ENCODE measurements around the gene ANKS1A. TPM values are rescaled to one million over a fixed set of nuclear protein-coding genes. Genes with fewer than 3 reads are reported as not detected.

The ANKS1A gene
- total RNA-seq, 1 donor from 2014 or later, result 76.9 TPM

DNA sequence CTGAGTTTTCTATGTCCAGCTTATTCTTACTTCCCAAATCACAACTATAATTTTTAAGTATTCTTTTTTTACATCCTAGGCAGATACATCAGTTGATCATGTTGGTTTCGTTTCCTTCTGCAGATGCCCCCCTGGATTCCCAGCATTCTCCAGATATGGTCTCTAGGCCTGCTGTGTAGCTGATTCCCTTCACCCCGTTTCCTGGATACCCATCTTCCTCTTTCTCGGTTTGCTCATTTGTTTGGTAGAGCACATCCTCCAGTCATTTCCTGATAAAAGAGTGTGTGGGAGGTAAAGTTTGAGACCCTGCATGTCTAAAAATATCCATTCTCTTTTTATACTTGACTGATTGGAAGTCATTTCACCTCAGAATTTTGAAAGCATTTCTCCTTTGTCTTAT, 66.4 kb downstream of the ANKS1A start:
- H3K9me3 Mint-ChIP-seq (ENCODE audit: unreplicated experiment), result no peaks in the 10 kb centered on the region
- no peak for DNase-seq
- peaks cover 2% of the 10 kb centered on the region for H3K27me3 Mint-ChIP-seq (ENCODE audit: unreplicated experiment)
- peaks cover 15% of the 10 kb centered on the region for H3K4me1 Mint-ChIP-seq (ENCODE audit: low read depth, unreplicated experiment)
- H3K36me3 Mint-ChIP-seq (ENCODE audit: unreplicated experiment), result no peaks in the 10 kb centered on the region
- H3K27ac Mint-ChIP-seq (ENCODE audit: unreplicated experiment), result no peak overlapping the region
- TF ChIP-seq, protein P1, sequence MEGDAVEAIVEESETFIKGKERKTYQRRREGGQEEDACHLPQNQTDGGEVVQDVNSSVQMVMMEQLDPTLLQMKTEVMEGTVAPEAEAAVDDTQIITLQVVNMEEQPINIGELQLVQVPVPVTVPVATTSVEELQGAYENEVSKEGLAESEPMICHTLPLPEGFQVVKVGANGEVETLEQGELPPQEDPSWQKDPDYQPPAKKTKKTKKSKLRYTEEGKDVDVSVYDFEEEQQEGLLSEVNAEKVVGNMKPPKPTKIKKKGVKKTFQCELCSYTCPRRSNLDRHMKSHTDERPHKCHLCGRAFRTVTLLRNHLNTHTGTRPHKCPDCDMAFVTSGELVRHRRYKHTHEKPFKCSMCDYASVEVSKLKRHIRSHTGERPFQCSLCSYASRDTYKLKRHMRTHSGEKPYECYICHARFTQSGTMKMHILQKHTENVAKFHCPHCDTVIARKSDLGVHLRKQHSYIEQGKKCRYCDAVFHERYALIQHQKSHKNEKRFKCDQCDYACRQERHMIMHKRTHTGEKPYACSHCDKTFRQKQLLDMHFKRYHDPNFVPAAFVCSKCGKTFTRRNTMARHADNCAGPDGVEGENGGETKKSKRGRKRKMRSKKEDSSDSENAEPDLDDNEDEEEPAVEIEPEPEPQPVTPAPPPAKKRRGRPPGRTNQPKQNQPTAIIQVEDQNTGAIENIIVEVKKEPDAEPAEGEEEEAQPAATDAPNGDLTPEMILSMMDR (IDR thresholded peaks at IDR 0.05; ENCODE audit: partially characterized antibody, unreplicated experiment), result no peak
- no peak overlapping the region for H3K4me3 Mint-ChIP-seq (ENCODE audit: unreplicated experiment)

DNA sequence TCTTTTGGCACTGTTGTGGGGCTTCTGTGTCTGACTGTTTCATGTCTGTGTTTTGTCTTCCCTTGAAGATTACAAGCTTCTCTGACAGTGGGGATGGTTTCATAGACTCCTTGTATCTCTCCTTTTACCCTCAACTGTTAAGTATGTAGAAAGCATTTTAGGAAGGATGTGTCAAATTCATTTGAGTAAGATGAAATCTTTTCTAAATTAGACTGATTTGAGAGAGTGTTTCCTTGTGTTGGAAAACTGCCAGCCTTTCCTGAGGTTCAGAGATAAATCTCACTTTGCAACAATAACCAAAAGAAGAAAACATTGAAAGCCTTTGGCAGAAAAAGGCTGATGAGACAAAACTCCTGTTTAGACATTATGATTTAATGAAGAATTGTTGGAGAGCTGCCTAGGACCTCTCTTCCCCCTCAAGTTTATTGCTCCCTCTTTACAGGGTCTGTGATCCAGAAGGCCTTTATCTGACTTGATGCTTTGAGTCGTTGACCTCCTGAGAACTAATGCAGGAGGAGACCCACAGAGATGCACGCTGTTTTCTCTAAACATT, 68.3 kb downstream of the ANKS1A start:
- Mint-ChIP-seq H3K4me3 (ENCODE audit: unreplicated experiment) (no peak overlapping the region), H3K9me3 (ENCODE audit: unreplicated experiment) (no peaks in the 10 kb centered on the region), H3K4me1 (ENCODE audit: low read depth, unreplicated experiment) (peaks cover 8% of the 10 kb centered on the region), H3K27me3 (ENCODE audit: unreplicated experiment) (peaks cover 4% of the 10 kb centered on the region), H3K27ac (ENCODE audit: unreplicated experiment) (no peak overlapping the region), H3K36me3 (ENCODE audit: unreplicated experiment) (no peaks in the 10 kb centered on the region)
- TF ChIP-seq, protein P1 (IDR thresholded peaks at IDR 0.05; ENCODE audit: partially characterized antibody, unreplicated experiment), result no peak
- DNase-seq, result no peak

DNA sequence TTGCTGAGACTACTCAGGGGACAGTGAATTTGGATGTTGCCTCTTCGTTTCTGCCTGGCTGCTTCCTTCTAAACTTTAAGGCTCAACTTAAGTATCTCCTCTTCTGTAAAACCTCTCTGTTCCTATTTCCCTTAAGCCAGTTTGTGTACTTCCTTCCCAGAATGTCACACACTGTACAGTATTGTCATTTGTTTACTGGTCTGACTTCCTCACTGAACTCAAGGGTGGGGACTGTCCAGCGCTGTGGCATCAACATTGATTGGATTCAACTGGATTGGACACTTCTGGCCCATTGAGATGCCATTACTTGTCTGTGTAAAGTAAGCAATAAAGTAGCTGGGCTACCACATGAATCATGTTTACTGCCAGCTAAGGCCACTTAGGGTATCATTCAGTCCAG, 69.7 kb downstream of the ANKS1A start:
- Mint-ChIP-seq H3K27ac (ENCODE audit: unreplicated experiment) (no peak overlapping the region), H3K36me3 (ENCODE audit: unreplicated experiment) (no peaks in the 10 kb centered on the region), H3K4me1 (ENCODE audit: low read depth, unreplicated experiment) (peaks cover 7% of the 10 kb centered on the region), H3K9me3 (ENCODE audit: unreplicated experiment) (peaks cover 2% of the 10 kb centered on the region), H3K27me3 (ENCODE audit: unreplicated experiment) (peaks cover 4% of the 10 kb centered on the region), H3K4me3 (ENCODE audit: unreplicated experiment) (no peak overlapping the region)
- no peak for DNase-seq
- TF ChIP-seq, protein P1 (IDR thresholded peaks at IDR 0.05; ENCODE audit: partially characterized antibody, unreplicated experiment), result no peak

DNA sequence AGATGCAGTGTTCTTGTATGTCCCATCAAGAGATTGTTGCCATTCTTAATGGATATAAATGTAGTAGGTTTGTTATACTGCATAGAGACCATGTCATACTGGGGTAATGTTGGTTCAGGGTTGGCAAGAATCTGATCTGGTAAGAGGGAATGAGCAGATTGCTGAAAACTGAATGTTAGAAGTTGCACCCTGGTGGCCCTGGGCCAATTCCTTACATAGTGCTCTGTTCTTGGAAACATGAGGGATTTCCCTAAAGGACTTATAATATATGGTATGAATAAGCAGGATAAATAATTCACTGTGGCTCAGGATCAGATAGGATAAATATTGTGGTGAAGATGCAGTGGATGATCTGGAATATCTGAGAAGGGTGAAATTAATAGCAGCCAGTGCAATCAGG, 70.2 kb downstream of the ANKS1A start:
- H3K36me3 Mint-ChIP-seq (ENCODE audit: unreplicated experiment), result no peaks in the 10 kb centered on the region
- no peak overlapping the region for H3K4me3 Mint-ChIP-seq (ENCODE audit: unreplicated experiment)
- peaks cover 5% of the 10 kb centered on the region for H3K4me1 Mint-ChIP-seq (ENCODE audit: low read depth, unreplicated experiment)
- peaks cover 2% of the 10 kb centered on the region for H3K9me3 Mint-ChIP-seq (ENCODE audit: unreplicated experiment)
- H3K27ac Mint-ChIP-seq (ENCODE audit: unreplicated experiment), result no peak overlapping the region
- no peak for DNase-seq
- TF ChIP-seq, protein P1 (IDR thresholded peaks at IDR 0.05; ENCODE audit: partially characterized antibody, unreplicated experiment), result no peak
- H3K27me3 Mint-ChIP-seq (ENCODE audit: unreplicated experiment), result peaks cover 3% of the 10 kb centered on the region

DNA sequence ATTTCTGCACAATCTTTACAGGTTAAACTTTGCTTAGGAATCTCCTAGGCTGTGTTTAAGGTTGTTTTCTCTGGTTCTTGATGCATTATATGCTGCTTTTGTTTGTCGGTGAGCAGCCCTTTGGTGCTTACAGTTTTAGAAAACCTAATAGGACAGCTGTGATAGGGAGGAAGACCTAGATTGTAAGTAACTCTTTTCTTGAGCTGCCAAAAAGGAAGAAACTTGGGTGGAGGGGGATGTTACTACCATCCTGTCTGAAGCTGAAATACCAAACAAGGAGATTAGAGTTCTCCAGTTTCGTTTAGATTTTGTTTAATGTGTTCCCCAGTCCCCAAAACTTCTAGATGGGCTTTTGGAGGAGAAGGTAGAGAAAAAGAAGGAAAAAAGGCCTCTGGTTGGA, 72.0 kb downstream of the ANKS1A start:
- H3K9me3 Mint-ChIP-seq (ENCODE audit: unreplicated experiment), result peaks cover 2% of the 10 kb centered on the region
- peaks cover 5% of the 10 kb centered on the region for H3K4me1 Mint-ChIP-seq (ENCODE audit: low read depth, unreplicated experiment)
- H3K27me3 Mint-ChIP-seq (ENCODE audit: unreplicated experiment), result peaks cover 2% of the 10 kb centered on the region
- TF ChIP-seq, protein P1 (IDR thresholded peaks at IDR 0.05; ENCODE audit: partially characterized antibody, unreplicated experiment), result no peak
- H3K27ac Mint-ChIP-seq (ENCODE audit: unreplicated experiment), result no peak overlapping the region
- no peak for DNase-seq
- H3K36me3 Mint-ChIP-seq (ENCODE audit: unreplicated experiment), result no peaks in the 10 kb centered on the region
- no peak overlapping the region for H3K4me3 Mint-ChIP-seq (ENCODE audit: unreplicated experiment)
